D721Med (cell line): Measurements from ENCODE around the gene MXRA7.
"Not testable (repeated sequence)": the region's sequence is repeated elsewhere in the genome, so short reads cannot be mapped to it uniquely, and the experiment has no call there.

Experiments
- DNase-seq: peaks from one replicate; pipeline ENCODE4 v3.0.0; 2011; ENCODE audit warnings: low spot score; ENCODE audit not compliant: insufficient read length
- FAIRE-seq: peaks from 2 replicates; lab custom pipeline; 2011; peaks lifted over from hg19 to GRCh38; lab: Jason Lieb, UNC
- CTCF ChIP-seq: IDR thresholded peaks from 2 replicates; pipeline ENCODE4 v1.5.1; 2012; ENCODE audit warnings: mild to moderate bottlenecking, control low read depth; ENCODE audit not compliant: insufficient read depth; ENCODE audit errors: missing control alignments

The MXRA7 gene

GRCh38 chr17:76751416-76751993 is 40.7 kb upstream of the MXRA7 start:
- TF ChIP-seq CTCF: no peak
- no peak for DNase-seq
- FAIRE-seq: no peak

- no peak for TF ChIP-seq CTCF
- no peak for FAIRE-seq
- DNase-seq: no peak
Observed at GRCh38 chr17:76748657-76749056, 37.9 kb upstream of the MXRA7 start.

- no peak for TF ChIP-seq CTCF
- FAIRE-seq: no peak
- no peak for DNase-seq
Observed at GRCh38 chr17:76747716-76748363, 37.1 kb upstream of the MXRA7 start.

DNA sequence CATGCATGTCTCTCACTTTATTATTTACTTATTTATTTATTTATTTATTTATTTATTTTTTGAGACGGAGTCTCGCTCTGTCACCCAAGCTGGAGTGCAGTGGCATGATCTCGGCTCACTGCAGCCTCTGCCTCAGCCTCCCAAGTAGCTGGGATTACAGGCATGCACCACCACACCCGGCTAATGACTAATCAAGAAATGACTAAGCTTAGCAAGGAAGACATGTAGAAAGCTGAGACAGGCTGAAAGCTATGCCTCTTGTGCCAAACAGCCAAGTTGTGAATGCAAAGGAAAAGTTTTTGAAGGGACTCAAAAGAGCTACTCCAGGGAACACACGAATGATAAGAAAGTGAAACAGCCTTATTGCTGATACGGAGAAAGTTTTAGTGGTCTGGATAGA is 35.0 kb upstream of the MXRA7 start:
- FAIRE-seq, DNase-seq: not testable (repeated sequence)

DNA sequence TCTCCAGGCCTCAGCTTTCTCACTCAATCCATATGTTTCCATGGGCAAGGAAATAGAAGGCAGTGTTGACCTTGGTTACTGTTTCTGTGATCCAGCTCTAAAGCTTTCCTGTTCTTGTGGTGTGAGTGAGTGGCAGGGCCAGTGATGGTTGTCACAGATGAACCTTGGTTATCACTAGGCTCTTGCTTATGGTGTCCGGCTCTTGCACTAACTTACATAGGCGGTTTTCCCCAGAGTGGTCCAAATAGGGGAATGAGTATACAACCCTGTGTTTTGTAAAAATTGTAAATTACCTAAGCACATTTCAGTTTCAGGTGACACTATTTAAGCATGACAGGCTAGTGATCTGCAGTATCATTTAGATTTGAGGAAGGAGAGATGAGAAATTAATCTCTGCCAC is 34.0 kb upstream of the MXRA7 start:
- TF ChIP-seq CTCF: no peak
- DNase-seq (no peak), FAIRE-seq (no peak)

DNA sequence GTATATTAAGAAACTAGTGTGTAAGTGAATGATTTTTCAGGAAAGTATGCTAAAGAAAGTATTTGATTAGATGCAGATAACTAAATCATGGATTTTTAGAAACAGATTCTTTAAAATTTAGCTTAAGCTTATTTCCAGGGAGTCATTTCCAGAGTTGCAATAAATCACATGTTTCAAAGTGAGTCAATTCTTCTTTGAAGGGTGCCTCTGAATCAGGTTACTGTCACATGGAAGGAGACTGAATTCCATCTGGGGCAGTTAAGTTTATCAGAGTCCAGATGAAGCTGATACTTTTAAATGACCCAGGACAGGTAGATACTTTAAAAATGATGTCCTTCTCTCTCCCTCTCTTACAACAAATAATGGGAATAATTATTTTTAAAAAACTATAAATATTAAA is 32.2 kb upstream of the MXRA7 start:
- no peak for TF ChIP-seq CTCF
- FAIRE-seq: no peak
- no peak for DNase-seq

- no peak for TF ChIP-seq CTCF
- FAIRE-seq: no peak
- DNase-seq: no peak
Observed at GRCh38 chr17:76740329-76741118, 29.8 kb upstream of the MXRA7 start.

DNA sequence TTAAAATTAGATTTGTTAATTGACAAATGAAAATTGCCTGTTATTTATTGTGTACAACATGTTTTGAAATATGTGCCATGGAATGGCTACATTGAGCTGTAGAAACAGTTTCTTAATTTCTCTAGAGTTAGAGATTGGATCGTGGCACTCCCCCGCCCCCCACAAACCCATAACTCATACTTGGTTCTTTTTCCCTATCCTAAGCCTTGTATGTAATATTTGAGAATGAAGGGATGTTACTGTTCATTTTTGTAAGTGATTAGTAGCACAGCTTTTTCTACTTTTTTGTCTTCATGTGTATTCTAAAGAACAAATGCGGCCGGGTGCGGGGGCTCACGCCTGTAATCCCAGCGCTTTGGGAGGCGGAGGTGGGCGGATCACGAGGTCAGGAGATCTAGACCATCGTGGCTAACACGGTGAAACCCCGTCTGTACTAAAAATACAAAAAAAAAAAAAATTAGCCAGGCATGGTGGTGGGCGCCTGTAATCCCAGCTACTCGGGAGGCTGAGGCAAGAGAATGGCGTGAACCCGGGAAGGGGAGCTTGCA is 28.9 kb upstream of the MXRA7 start:
- not testable (repeated sequence) for DNase-seq, FAIRE-seq
